ENCODE data around the gene PSD2.

The PSD2 gene

GRCh38 chr5:139855946-139856540 lies 60.4 kb downstream of the PSD2 start:
- DNase-seq (ENCODE audit: low read depth): no peak
- H3K4me3 ChIP-seq (ENCODE audit: low read depth, low read length): no peak overlapping the region
- TF ChIP-seq CTCF (IDR thresholded peaks at IDR 0.05; ENCODE audit: low read depth, low read length, missing control alignments): no peak
- in situ Hi-C loops (cut with HindIII; ENCODE audit: low sequenced_read_pairs): no loop called here

- no peak overlapping the region for H3K4me3 ChIP-seq (ENCODE audit: low read depth, low read length)
- TF ChIP-seq CTCF (IDR thresholded peaks at IDR 0.05; ENCODE audit: low read depth, low read length, missing control alignments): no peak
- DNase-seq (ENCODE audit: low read depth): no peak
- in situ Hi-C loops (cut with HindIII; ENCODE audit: low sequenced_read_pairs): no loop called here
These were observed 61.1 kb downstream of the PSD2 start for GRCh38 chr5:139856714-139857113.

GRCh38 chr5:139859013-139859412 lies 63.4 kb downstream of the PSD2 start:
- in situ Hi-C loops (cut with HindIII; ENCODE audit: low sequenced_read_pairs): no loop called here
- TF ChIP-seq CTCF (IDR thresholded peaks at IDR 0.05; ENCODE audit: low read depth, low read length, missing control alignments): no peak
- DNase-seq (ENCODE audit: low read depth): no peak

GRCh38 chr5:139861021-139861888 lies 65.6 kb downstream of the PSD2 start:
- in situ Hi-C loops (cut with HindIII; ENCODE audit: low sequenced_read_pairs): no loop called here
- no peak for TF ChIP-seq CTCF (IDR thresholded peaks at IDR 0.05; ENCODE audit: low read depth, low read length, missing control alignments)
- no peak for DNase-seq (ENCODE audit: low read depth)
- no peak overlapping the region for H3K4me3 ChIP-seq (ENCODE audit: low read depth, low read length)

More at GRCh38 chr5:139859013-139859412, 63.4 kb downstream of the PSD2 start:
- H3K4me3 ChIP-seq (ENCODE audit: low read depth, low read length): no peak overlapping the region

- in situ Hi-C loops (cut with HindIII; ENCODE audit: low sequenced_read_pairs): no loop called here
- no peak for DNase-seq (ENCODE audit: low read depth)
- H3K4me3 ChIP-seq (ENCODE audit: low read depth, low read length): no peak overlapping the region
- TF ChIP-seq CTCF (IDR thresholded peaks at IDR 0.05; ENCODE audit: low read depth, low read length, missing control alignments): no peak
These were observed 66.2 kb downstream of the PSD2 start for GRCh38 chr5:139861889-139862207.

- no peak for DNase-seq (ENCODE audit: low read depth)
- H3K4me3 ChIP-seq (ENCODE audit: low read depth, low read length): no peak overlapping the region
- no peak for TF ChIP-seq CTCF (IDR thresholded peaks at IDR 0.05; ENCODE audit: low read depth, low read length, missing control alignments)
- in situ Hi-C loops (cut with HindIII; ENCODE audit: low sequenced_read_pairs): no loop called here
These were observed 66.7 kb downstream of the PSD2 start for GRCh38 chr5:139862313-139862712.

Measured in astrocyte of the cerebellum (primary cell).